OCI-M1 (cell line): Measurements from ENCODE around the gene ZNF711.
"Not testable (repeated sequence)": the region's sequence is repeated elsewhere in the genome, so short reads cannot be mapped to it uniquely, and the experiment has no call there.

ENCODE experiments used
- DNase-seq: peaks from one replicate; lab custom pipeline; 2025; lab: John Stamatoyannopoulos, UW

ZNF711 gene

GRCh38 chrX:85243761-85244449 is at the start of gene ZNF711, which contains the start of gene SATL1:
TSS of gene ZNF711 (plus strand) at chrX:85243991. CDS start at chrX:85247573, 3,582 bp downstream.
TSS of gene SATL1 (minus strand) at chrX:85243779. CDS start at chrX:85108968, 134,811 bp downstream.
- DNase-seq = peak; percentile 74

- DNase-seq = no peak
Measured at GRCh38 chrX:85196319-85196718, 47.5 kb upstream of the ZNF711 start.

- no peak for DNase-seq
Measured at GRCh38 chrX:85203461-85203970, 40.3 kb upstream of the ZNF711 start.

GRCh38 chrX:85213792-85214530 is 29.8 kb upstream of the ZNF711 start:
- no peak for DNase-seq

GRCh38 chrX:85215946-85216345 is 27.8 kb upstream of the ZNF711 start:
- DNase-seq = peak; percentile 2

- DNase-seq = peak; percentile 18
Measured at GRCh38 chrX:85221361-85221760, 22.4 kb upstream of the ZNF711 start.

GRCh38 chrX:85223359-85223758 is 20.4 kb upstream of the ZNF711 start:
- DNase-seq = peak; percentile 50

GRCh38 chrX:85243155-85243554 is 636 bp upstream of the ZNF711 start:
- DNase-seq = peak; percentile 39

- DNase-seq = peak; percentile 62
Measured at GRCh38 chrX:85244450-85245211, 840 bp downstream of the ZNF711 start.

- DNase-seq = not testable (repeated sequence)
Measured at GRCh38 chrX:85285286-85285685, 41.5 kb downstream of the ZNF711 start.

GRCh38 chrX:85288992-85289723 is 45.4 kb downstream of the ZNF711 start:
- no peak for DNase-seq

- DNase-seq = no peak
Measured at GRCh38 chrX:85303544-85303943, 59.8 kb downstream of the ZNF711 start.

GRCh38 chrX:85309717-85310116 is 65.9 kb downstream of the ZNF711 start:
- DNase-seq = peak; percentile 1

GRCh38 chrX:85311348-85311747 is 67.6 kb downstream of the ZNF711 start:
- not testable (repeated sequence) for DNase-seq
